Measurements from ENCODE around the gene ZNF562.
"Not testable (repeated sequence)": the region's sequence is repeated elsewhere in the genome, so short reads cannot be mapped to it uniquely, and the experiment has no call there.

ZNF562 gene

GRCh38 chr19:9674663-9675357 lies at the start of gene ZNF562:
ZNF562 (minus strand) TSS chr19:9675100; CDS start chr19:9660744, 14,356 bp downstream.
- peak; percentile 96 for DNase-seq

GRCh38 chr19:9724157-9724556 lies 49.3 kb upstream of the ZNF562 start:
- DNase-seq: no peak

GRCh38 chr19:9721861-9722260 lies 47.0 kb upstream of the ZNF562 start:
- DNase-seq: no peak

GRCh38 chr19:9720541-9720940 lies 45.6 kb upstream of the ZNF562 start:
- DNase-seq: no peak

GRCh38 chr19:9711815-9712214 lies 36.9 kb upstream of the ZNF562 start:
- no peak for DNase-seq

GRCh38 chr19:9709305-9709704 lies 34.4 kb upstream of the ZNF562 start:
- DNase-seq: no peak

GRCh38 chr19:9705836-9706235 lies 30.9 kb upstream of the ZNF562 start:
- no peak for DNase-seq

- no peak for DNase-seq
These were observed 27.3 kb upstream of the ZNF562 start for GRCh38 chr19:9702186-9702585.

GRCh38 chr19:9700229-9700981 lies 25.5 kb upstream of the ZNF562 start:
- no peak for DNase-seq

- DNase-seq: not testable (repeated sequence)
These were observed 15.4 kb upstream of the ZNF562 start for GRCh38 chr19:9690301-9690700.

GRCh38 chr19:9679996-9680395 lies 5.1 kb upstream of the ZNF562 start:
- DNase-seq: not testable (repeated sequence)

GRCh38 chr19:9675358-9675901 lies 530 bp upstream of the ZNF562 start:
- DNase-seq: not testable (repeated sequence)

GRCh38 chr19:9673912-9674662 lies 813 bp downstream of the ZNF562 start:
- no peak for DNase-seq

GRCh38 chr19:9672893-9673292 lies 2.0 kb downstream of the ZNF562 start:
- no peak for DNase-seq

- DNase-seq: no peak
These were observed 3.2 kb downstream of the ZNF562 start for GRCh38 chr19:9671655-9672054.

GRCh38 chr19:9668544-9668943 lies 6.4 kb downstream of the ZNF562 start:
- DNase-seq: no peak

GRCh38 chr19:9667898-9668297 lies 7.0 kb downstream of the ZNF562 start:
- DNase-seq: no peak

- DNase-seq: no peak
These were observed 16.1 kb downstream of the ZNF562 start for GRCh38 chr19:9658769-9659168.

- not testable (repeated sequence) for DNase-seq
These were observed 21.8 kb downstream of the ZNF562 start for GRCh38 chr19:9653066-9653555.

- not testable (repeated sequence) for DNase-seq
These were observed 23.4 kb downstream of the ZNF562 start for GRCh38 chr19:9651464-9651863.

GRCh38 chr19:9650345-9650744 lies 24.6 kb downstream of the ZNF562 start:
- no peak for DNase-seq

GRCh38 chr19:9645472-9645871 lies 29.4 kb downstream of the ZNF562 start:
- DNase-seq: no peak

- no peak for DNase-seq
These were observed 30.4 kb downstream of the ZNF562 start for GRCh38 chr19:9644472-9644871.
